Stimulated activated CD8-positive, alpha-beta memory T cell treated with anti-CD3 and anti-CD28 coated beads, Interleukin-12 subunit alpha, Interleukin-12 subunit beta, amount 100 ng/mL, for 1 hour (primary cell): Measurements from ENCODE around the gene TADA3.

ENCODE experiments used
- DNase-seq: peaks from one replicate; pipeline ENCODE4 v3.0.0-alpha.2; 2020; ENCODE audit warnings: low read depth

TADA3 gene

DNA sequence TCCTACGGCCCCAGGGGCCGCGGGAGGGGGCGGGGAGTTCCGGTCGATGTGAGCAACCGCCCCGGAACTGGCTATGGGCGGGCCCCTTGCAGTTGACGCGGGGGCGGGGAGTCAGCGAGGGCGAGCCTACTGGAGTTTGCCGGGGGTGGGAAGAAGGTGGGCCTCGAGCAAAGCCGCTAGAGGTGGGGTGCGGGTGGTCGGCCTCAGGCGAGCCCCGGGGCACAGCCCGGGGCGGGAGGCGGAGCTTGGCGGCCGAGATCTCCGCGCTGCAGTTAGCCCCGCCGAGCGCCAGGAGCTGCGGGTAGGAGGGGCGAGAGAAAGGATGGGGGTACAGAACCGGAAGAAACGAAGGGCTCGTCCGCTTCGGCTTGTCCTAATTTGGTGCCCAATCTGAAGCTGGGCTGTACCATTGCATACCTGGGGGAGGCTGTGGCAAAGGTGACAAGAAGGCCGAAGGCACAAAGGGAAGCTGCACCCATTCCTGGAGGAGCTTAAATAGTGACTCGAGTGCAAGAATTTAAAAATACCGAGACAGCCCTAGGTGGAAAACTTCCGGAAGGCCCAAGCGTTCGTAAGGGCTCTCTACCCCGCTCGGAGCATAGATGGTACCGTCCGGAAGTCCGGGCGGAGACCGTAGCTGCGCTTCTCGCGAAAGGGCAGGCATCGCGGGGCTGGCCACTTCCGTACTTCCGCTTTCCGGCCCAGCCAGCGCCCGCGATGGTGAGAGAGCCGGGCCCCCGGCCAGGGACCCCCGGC, at the start of gene TADA3, which contains the start of gene ARPC4:
TADA3 (minus strand) TSS at position 69 of the 756 bp plus-strand sequence. CDS start 1,007 bp downstream, outside the sequence.
ARPC4 (plus strand) TSS at position 678 of the 756 bp plus-strand sequence; CDS start at position 718, 40 bp downstream.
- DNase-seq, result peak; percentile 88

DNA sequence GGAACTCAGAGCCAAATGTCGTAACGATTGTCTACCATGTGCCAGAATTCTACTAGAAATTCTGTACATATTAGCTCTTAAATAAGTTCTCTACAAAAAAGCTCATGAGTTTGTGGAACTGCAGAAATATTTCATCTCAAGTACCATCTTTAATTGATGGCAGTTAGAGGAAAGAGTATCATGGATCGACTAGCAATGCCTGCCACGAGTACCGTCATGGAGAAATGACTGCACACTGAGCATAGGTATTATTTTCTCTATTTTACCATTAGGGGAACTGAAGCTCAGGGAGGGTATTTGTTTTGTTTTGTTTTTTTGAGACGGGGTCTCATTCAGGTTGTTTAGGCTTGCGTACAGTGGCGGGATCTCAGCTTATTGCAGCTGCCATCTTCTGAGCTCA, 48.7 kb upstream of the TADA3 start:
- DNase-seq, result no peak

DNA sequence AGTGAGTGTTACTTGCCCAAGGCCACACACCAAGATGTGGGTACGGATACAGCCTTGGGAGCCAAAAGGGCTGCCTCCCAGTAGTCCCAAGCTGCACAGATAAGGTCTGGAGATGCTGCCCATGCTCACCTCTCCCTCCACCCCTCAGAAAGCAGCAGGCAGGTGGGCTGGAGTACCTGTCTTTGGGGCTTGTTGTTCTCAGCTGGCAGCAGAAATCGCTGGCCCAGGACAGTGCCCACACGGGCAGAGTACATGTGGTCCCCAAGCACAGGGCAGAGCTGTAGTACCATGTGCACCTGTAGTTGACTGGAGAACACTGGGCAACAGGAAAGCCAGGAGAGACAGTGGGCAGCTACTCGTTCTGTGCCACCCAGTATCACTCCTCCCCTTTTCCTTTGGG, 46.6 kb upstream of the TADA3 start:
- DNase-seq, result no peak

GRCh38 chr3:9837701-9838582, 45.7 kb upstream of the TADA3 start:
- no peak for DNase-seq

GRCh38 chr3:9834520-9835380, 42.5 kb upstream of the TADA3 start:
- no peak for DNase-seq

DNA sequence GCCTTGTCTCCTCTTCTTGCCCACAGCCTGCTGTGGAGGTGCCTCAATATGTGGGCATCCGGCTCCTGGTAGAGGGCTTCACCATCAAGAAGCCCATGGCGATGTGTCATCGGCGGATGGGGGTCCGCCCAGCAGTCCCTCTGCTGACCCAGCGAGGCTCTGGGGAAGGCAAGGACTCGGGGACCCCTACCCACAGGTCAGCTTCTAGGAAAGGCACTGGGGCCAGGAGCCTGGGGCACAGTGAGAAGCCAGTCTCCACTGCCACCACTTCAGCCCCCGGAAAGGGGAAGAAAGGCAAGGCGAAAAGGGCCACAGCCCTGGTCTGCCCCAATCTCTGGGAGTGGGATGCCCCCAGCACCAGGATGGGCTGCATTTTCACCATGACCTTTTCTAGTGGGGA, 40.8 kb upstream of the TADA3 start:
- no peak for DNase-seq

GRCh38 chr3:9831253-9831652, 39.0 kb upstream of the TADA3 start:
- DNase-seq, result no peak

GRCh38 chr3:9828801-9829755, 36.8 kb upstream of the TADA3 start:
- DNase-seq, result no peak

DNA sequence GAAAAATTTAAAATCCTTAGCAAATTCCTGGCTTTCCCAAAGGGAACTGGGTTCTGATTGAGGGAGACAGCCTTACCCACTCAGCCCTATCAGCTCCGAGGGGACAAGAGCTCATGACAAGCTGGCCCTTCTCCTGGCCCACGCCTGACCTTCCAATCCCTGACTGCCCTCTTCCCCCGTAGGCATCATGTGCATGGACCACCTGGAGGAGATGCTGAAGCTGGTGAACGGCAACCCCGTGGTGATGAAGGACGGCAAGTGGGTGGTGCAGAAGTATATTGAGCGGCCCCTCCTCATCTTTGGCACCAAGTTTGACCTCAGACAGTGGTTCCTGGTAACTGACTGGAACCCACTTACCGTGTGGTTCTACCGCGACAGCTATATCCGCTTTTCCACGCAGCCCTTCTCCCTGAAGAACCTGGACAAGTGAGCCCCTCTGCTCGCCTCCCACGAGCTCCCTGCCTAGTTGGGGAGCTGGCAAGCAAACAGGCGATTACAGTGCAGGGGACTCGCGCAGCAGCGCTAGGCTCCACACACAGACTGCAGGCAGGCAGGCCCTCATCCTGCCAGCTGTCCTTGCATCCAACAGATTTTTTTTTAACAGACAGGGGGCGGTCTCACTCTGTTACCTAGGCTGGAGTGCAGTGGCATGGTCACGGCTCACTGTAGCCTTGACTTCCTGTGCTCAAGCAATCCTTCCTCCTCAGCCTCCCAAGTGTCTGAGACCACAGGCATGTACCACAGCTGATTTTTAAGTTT, 34.7 kb upstream of the TADA3 start:
- no peak for DNase-seq

DNA sequence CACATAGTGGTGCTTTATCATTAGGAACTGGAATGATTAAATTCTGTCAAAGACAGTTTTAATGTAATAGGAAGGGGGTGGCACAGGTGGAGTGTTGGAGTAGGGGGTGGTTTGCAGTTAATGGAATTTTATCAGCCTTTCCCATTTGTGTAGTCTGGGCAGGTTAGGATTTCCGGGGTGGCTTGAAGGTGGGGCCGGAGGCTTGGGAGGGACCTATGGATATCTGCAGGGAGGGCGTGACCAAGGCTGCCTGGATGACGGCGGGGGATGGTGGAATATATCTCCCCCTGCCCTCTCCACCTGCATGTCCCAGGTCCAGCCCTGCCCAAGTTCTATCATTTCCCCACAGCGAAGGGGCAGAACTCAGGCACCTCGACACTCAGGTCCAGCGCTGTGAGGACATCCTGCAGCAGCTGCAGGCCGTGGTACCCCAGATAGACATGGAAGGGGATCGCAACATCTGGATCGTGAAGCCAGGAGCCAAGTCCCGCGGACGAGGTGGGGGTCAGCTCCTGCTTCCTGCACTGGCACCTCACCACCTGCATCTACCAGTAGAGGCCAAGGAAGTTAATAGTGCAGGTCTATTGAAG, 33.3 kb upstream of the TADA3 start:
- no peak for DNase-seq

DNA sequence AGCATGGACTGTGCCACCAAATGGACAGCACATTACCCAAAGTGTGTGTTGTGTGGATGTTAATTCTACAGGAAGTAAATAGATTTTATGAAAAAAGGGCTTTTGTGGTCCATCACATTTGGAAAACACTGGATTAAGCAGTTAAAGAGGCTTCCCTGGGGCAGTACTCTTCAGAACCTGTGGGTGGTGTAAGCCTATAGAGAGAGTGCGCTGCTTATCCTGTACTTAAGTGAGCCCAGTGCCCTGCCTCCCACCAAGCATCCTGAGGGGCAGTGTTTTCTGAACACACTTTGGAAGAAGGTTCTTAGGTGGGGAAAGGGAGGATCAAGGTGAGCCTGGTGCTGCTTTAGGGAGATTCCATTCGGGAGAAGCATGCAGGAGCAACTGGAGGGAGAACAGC, 28.7 kb upstream of the TADA3 start:
- no peak for DNase-seq

- DNase-seq, result no peak
Measured at GRCh38 chr3:9820543-9820942, 28.3 kb upstream of the TADA3 start.

GRCh38 chr3:9818666-9819335, 26.5 kb upstream of the TADA3 start:
- no peak for DNase-seq

DNA sequence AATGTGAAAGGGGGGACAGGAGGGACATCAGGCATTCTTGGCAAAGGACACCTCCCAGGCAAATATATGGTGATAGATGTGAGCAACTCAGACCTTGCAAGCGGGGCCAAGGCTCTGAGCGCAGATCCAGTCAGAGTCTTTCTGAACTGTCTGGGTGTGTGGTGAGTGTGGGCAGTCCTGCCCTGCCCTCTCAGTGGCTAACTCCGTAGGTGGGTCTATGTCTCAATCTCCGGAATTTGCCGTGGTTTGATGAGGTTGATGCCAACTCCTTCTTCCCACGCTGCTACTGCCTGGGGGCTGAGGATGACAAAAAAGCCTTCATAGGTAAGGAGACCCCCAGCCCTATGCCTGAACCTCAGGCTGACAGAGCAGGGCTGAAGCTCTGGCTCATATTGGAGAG, 25.2 kb upstream of the TADA3 start:
- no peak for DNase-seq

DNA sequence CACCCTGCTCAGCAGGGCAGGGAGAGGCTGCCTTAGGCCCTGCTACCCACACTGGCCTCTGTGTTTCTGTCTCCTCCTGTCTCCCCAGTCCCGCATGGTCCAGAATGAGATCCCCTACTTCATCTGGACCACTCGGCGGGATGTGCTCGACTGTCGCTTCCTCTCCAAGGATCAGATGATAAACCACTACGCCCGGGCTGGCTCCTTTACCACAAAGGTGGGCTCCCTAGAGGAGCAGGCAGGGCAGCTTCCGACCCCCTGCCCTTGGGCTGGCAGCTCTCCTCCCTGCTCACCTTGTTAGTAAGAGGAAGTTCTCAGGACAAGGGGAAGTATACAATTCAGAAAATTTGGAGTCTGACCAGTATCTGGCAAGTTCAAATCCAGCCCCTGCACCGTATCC, 23.7 kb upstream of the TADA3 start:
- DNase-seq, result no peak

- DNase-seq, result no peak
Measured at GRCh38 chr3:9812870-9813483, 20.7 kb upstream of the TADA3 start.

GRCh38 chr3:9810846-9811245, 18.6 kb upstream of the TADA3 start:
- no peak for DNase-seq

- DNase-seq, result no peak
Measured at GRCh38 chr3:9810433-9810770, 18.1 kb upstream of the TADA3 start.
